GM20431 (cell line): ENCODE measurements around the gene RAB39A.

Experiments
- in situ Hi-C: fragments of 300-500 bp; cut with MseI, MboI; formaldehyde crosslinking; loops from one replicate; pipeline ENCODE4 v1.15.0; 2020; ENCODE audit warnings: low sequenced_read_pairs; ENCODE audit not compliant: unreplicated experiment

Gene RAB39A

DNA sequence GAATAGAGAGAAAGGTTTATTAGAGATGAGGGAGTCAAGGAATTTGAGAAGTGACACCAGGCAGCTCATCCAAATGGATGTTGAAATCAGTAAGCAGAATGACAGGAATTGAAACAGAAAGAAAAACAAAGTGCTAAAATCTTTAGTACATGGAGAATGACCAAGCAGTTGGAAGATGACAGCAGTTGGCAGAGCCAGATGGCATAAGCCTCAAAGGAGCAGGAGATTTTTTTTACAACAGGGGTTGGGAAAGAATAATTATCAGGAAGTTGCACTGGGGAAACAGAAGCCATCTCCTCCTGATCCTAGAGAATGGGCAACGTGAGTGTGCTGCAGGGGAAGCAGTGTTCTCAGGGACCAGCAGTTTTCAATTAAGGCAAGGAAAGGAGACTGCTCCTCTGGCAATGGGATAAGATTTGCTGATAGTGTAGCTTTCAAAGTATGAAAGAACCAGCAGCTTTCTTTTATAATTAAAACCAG, 28.9 kb downstream of the RAB39A start:
- in situ Hi-C loops = no loop called here

DNA sequence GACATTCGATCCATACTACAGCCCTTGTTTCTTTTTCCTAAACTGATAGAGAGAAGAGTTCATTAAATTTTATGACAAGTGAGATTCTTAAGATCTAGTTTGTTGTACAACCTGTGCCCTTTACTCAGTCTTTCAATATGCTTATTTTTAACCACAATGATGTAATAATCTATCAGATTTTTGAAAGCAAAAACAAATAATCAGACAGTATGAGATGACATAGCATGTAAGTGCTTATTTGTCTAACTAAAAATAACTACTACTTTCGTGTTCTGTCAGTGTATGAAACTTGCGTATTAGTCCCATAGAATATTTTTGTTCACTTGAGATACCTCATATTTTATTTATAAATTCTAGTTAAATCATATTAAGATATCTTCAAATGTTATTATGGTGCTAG, 33.2 kb downstream of the RAB39A start:
- in situ Hi-C loops = no loop called here

DNA sequence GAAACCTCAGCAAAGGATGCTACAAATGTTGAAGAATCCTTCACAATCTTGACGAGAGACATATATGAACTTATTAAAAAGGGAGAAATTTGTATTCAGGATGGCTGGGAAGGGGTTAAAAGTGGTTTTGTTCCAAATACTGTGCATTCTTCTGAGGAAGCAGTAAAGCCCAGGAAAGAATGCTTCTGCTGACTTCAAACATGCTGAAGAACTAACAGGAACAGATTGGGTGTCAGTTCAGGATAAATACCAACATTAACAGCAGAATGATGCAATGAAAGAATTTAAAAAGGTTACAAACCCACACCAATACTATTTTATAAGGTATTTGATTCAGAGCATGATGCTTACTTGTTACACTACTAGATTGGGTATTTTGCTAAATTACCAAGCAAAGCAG, 33.9 kb downstream of the RAB39A start:
- in situ Hi-C loops = no loop called here

DNA sequence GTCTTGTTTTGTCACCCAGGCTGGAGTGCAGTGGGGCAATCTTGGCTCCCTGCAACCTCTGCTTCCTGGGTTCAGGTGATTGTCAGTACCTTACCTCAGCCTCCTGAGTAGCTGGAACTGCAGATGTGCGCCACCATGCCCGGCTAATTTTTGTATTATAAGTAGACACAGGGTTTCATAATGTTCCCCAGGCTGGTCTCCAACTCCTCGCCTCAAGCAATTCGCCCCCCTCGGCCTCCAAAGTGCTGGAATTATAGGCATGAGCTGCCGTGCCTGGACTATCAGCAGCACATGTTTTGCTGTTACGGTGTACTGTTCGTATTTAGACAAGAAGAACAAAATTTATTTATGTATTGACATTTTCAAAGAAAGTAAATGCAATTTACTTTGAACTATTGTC, 34.8 kb downstream of the RAB39A start:
- in situ Hi-C loops = no loop called here

DNA sequence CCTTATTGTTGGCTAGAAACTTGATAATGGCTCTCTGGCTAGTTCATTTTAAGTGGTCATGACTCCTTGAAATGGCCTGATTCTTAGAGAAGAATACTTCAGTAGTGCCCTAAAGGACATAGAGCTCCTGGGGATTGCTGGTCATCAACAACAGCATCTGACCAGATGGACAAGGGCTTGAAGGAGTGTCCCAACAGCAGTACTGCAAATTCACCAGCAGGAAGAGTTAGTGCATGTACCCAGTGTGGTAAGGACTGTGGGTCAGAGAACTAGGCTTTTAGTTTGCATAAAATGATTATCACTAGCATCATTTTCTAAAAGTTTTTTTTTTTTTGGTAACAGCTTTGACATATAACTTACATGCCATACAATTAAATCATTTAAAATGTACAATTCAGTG, 41.0 kb downstream of the RAB39A start:
- in situ Hi-C loops = no loop called here

DNA sequence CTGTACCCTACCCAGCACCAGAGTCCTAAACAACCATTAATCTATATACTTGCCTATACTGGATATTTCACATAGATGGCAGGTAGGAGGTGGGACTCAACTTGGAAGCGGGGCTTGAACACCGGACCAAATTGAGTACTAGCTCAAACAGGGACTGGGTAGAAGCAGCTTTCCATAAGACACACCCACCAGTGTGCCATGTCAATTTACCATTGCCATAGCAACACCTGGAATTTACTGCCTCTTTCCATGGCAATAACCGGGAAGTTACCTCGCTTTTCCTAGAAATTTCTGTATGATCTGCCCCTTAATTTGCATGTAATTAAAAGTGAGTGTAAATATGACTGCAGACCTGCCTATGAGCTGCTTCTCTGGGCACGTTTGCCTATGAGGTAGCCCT, 41.8 kb downstream of the RAB39A start:
- in situ Hi-C loops = no loop called here

DNA sequence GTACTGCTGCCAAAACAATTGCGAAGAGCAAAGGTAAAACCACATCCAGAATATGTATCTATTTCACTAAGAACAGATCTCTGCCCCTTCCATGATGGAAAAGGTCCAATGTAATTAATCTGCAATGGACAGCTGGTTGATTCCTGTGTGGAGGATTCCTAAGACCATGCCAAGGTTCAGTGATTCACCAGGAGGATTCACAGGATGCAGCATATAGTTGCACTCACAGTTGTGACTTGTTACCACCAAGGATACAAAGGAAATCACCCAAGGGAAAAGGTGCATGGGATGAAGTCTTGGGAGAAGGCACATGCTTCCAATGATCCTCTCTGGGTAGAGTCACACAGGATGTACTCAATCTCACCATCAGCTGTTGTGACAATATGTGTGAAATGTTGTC, 45.4 kb downstream of the RAB39A start:
- in situ Hi-C loops = no loop called here

DNA sequence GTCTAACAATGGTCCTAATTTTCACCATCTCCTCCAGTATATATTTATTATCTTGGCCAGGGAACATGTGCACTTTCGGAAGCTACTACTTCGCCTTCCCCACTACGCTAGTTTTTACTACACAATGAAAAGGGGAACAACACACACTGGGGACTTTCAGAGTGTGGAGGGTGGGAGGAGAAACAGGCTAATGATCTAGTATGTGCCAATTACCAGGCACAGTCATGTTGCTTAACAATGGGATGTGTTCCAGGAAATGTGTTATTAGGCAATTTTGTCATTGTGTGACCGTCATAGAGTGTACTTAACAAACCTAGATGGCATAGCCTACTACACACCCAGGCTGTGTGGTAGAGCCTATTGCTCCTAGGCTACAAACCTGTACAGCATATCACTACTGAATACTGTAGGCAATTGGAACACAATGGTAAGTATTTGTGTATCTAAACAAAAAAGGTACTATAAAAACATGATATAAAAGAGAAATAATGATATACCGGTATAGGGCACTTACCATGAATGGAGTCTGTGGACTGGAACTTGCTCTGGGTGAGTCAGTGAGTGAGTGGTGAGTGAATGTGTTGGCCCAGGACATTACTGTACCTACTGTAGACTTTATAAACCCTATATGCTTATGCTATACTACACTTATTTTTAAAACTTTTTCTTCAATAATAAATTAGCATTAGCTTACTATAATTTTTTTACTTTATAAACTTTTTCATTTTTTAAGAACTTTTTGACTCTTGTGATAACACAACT, 60.3 kb downstream of the RAB39A start:
- in situ Hi-C loops = no loop called here

DNA sequence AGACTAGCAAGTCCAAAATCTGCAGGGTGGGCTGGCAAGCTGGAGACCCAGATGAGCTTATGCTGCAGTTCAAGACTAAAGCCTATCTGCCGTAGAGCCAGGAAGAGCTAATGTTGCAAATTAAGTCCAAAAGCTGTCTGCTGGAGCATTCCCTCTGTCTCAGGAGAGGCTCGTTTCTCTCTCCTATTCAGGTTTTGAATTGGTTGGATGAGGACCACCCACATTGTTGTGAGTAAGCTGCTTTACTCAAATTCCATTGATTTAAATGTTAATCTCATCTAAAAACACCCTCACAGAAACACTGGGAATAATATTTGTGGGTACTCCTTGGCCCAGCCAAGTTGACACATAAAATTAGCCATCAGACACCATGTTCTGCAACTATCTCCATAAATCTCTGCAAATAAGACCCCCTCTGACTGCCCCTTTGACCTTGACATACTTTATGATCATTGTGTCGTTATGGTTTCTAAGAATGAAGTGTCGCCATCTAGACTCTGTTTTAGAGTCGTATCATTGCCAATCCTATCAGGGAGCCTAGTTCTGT, 63.7 kb downstream of the RAB39A start:
- in situ Hi-C loops = no loop called here

DNA sequence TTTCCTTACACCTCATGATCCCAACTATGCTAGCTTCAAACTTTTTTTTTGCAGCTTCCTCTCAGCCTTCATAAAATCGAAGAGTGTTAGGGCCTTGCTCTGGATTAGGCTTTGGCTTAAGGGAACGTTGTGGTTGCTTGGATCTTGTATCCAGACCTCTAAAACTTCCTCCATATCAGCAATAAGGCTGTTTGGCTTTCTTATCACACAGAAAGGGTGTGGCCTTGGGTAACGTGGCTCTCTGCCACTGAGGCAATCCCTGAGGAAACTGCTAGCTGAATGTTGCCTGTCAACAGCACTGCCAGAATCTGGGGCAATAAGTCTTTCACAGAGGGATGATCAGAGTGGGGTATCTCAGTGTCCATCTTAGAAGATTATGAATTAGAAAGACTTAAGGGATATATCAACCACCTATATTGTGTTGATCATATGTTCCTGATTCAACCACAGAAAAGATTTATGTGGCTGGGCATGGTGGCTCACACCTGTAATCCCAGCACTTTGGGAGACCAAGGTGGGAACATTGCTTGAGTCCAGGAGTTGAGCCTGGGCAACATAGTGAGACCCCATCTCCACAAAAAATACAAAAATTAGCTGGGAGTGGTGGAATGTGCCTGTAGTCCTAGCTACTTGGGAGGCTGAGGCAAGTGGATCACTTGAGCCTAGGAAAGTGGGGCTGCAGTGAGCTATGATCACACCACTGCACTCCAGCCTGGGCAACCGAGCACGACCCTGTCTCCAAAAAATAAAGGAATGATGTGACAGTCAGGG, 67.9 kb downstream of the RAB39A start:
- in situ Hi-C loops = no loop called here

DNA sequence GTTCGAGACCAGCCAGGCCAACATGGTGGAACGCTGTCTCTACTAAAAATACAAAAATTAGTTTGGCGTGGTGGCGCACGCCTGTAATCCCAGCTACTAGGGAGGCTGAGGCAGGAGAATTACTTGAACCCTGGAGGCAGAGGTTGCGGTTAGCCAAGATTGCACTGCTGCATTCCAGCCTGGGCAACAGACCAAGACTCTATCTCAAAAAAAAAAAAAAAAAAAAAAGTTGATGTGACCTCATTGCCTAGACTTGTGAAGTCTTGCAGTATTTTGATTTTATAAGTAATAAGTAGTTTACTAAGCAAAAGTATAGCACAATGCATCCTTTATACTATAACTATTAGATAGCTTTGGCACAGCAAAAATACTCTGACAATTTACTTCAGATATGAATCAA, 70.5 kb downstream of the RAB39A start:
- in situ Hi-C loops = no loop called here

DNA sequence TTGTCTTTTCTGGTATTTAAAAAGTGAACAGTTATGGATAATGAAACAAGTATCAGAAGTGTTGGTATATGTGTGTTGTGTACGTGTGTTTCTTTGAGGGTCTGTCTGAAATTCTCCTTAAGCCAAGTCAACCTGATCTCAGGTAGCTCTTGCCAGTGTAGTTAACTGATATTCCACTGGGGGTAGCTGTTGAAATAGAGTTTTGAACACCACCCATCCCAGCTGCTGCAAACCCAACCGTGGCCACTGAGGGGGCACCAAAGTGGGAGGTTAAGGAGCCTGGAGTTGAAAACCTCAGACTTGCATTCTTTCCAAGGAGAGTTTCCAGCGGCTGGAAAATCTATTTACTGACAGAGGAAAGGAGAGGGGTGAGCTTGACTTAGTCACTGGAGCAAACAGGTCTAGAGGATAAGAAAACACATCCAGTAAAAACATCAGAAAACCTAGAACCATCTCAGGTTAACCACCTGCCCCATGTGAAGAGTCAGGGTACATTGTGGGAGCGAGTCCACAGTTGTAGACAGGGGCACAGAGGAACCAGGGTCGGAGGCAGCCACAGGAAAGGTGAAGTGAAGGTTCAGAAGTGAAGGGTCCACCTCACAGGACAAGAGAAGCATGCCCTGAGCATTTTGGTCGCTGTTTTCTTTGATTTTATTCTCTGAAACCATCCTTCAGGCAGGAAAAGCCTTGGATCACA, 71.7 kb downstream of the RAB39A start:
- in situ Hi-C loops = no loop called here

DNA sequence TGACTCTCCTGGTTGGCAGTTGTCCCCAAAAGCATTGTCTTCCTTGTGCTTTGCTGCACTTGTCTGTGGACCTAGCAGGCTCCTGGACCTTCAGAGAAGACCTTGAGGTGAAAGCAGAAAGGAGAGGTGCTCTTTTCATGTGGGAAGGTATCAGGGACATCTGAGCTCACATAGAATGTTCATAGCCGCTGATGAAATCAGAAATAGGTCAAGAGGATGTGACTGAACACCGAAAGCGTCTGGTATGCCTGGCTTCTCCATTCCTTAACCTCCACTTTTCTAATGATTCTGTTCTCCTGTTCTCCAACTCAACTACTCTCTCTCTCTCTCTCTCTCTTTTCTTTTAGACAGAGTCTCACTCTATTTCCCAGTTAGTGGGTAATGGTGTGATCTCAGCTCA, 74.2 kb downstream of the RAB39A start:
- in situ Hi-C loops = no loop called here

DNA sequence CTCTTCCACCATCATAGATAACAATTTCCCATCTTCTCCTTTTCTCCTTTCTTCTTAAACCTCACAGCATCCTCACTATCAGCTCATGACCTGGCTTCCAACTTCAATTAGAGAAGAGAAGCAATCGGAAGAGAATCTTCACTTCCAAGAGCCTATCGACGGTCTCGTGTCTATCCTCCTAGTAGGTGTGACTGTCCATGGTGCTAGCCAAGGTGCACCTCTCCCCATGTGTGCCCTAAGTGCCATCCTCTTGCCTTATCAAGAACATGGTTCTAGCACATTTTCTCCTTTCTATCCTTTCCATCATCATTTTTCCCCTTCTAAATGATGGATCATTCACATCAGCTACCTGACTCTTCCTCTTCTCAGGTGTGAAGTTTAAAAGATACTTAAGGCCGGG, 75.4 kb downstream of the RAB39A start:
- in situ Hi-C loops = no loop called here

DNA sequence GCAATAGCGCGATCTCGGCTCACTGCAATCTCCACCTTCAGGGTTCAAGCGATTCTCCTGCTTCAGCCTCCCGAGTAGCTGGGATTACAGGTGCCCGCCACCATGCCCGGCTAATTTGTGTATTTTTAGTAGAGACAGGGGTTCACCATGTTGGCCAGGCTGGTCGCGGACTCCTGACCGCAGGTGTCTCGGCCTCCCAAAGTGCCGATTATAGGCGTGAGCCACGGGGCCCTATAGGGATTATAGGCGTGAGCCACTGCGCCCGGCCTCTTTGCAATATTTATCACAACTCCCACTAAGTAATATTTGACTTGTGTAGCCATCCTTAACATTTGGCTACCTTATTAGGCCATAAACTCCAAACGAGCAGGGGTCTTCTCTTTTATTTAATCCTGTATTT, 79.6 kb downstream of the RAB39A start:
- in situ Hi-C loops = no loop called here

DNA sequence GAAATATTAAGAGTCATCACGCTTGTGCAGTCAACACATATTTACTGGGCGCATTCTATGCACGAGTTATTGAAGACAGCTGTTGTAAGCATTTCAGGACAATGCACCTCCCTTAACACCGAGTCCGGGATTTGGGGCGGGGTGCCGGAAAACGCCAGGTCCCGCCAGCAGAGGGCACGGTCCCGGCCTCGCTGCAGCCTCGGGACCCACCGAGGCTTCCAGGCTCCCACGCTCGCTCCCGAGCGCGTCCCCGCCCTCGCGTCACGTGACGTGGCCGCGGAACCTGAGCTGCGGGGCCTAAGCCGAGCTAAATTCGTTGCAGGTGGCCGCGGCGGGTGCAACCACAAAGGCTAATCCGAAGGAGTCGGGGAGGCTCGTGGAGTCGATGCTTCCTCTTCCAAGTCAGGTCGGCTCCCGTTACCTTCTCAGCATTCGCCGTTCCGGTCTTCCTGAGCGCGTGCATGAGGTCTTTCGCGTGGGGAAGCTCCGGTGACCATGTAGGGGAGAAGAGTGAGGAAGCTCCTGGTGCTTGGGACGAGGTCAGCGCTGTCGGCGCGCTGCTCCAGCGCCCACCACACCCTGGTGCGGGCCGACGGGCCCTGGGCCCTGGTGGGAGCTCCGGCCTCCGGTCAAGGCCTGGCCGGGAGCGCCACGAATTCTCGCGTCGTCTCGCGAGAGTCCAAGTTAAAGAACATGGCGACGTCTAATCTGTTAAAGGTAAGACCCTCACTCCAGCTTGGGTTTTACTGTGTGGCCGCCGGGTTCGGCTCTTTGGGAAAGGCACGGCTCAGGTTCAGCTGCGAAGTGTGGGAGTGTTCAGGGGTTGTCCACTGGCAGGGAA, 80.6 kb downstream of the RAB39A start, which contains the start of gene CUL5:
Gene CUL5 (plus strand): TSS at position 243 of the 841 bp plus-strand sequence. CDS start 451 bp downstream, at position 694.
- in situ Hi-C loops = no loop called here

DNA sequence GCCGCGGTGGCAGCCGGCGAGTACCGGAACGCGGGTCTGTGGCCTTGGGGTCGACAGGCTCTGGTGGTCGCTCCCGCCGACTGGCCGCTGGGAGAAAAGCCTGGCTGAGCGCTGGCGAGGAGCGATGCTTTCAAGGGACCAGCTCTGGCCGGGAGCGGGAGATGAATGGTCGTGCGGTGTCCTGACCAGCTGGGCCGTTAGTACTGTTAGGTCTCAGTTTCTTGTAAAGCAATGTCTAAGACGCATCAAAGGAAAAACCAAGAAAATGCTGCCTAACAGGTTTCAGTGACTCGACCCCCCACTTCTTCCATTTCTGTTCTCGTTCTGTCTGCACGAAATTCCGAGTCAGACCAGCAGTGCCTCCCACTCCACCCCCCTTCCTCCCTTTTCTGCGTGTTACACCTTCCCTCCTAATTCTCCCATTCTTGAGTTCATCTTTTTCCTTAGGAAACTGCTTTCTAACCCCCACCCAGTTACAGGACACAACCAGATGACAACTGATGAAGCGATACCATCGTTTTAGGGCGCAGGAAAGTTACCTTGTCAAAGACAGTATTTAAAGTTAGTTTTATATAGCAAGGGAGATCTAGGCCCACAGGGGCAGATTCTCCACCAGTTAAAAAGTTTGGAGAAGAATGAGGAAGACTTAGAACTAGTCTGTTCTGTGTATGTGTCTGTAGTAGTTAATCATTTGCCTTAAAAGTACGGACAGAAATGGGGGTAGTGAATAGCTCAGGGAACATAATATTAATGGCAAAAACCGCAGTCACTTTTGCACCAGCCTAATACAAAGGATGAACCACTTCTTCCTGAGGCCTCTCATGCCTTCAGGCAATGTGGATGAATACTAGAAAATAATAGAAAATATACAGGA, 81.5 kb downstream of the RAB39A start:
- in situ Hi-C loops = no loop called here

DNA sequence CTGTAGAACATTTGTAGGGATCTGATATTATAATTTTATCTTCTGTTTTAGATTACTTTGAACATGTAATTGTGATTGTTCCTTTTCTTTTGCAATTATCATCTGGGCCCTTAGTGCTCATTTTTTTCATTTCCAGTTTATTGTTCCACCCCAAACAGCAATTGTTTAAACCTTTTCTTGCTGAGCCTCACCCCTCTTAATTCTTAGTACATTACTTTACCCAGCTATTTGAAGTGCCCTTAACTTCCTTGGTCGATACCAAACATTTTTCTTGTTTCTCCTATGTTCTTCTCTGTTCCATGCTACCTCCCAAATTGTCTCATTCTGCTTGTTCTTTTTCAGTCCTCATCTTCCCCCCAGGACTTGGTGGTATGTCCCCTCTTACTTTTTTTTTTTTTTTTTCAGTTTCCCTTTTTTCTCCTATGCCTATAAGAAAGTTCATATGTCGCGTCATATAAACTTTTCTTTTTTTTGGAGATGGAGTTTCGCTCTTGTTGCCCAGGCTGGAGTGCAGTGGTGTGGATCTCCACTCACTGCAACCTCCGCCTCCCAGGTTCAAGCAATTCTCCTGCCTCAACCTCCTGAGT, 84.0 kb downstream of the RAB39A start:
- in situ Hi-C loops = no loop called here
